ENCODE results near the gene CNN1. TPM values are rescaled to one million over a fixed set of nuclear protein-coding genes. Genes with fewer than 3 reads are reported as not detected.
"Not testable (repeated sequence)": the region's sequence is repeated elsewhere in the genome, so short reads cannot be mapped to it uniquely, and the experiment has no call there.

The CNN1 gene
- polyA plus RNA-seq, 1 of the 3 experiments (the other 2 are of a cell fraction) = 4.6 TPM

DNA sequence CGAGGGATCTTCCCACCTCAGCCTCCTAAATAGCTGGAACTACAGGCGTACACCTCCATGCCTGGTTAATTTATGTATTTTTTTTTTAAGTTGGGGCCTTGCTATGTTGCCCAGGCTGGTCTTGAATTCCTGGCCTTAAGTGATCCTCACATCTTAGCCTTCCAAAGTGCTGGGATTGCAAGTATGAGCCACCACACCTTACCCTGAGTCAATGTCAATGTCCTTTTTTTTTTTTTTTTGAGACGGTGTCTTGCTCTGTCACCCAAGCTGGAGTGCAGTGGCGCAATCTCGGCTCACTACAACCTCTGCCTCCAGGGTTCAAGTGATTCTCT is 27.0 kb downstream of the CNN1 start:
- H3K4me3 ChIP-seq (ENCODE audit: low read depth in 2 of 2, low read length in 1 of 2); POLR2A ChIA-PET; H3K9ac ChIP-seq; H2AFZ ChIP-seq (ENCODE audit: low read depth); H3K4me1 ChIP-seq (ENCODE audit: control insufficient read depth in 1 of 2, insufficient read depth in 2 of 2, low read depth in 1 of 2, low read length in 1 of 2); H3K27me3 ChIP-seq (ENCODE audit: insufficient read depth); H3K27ac ChIP-seq (ENCODE audit: low read depth in 2 of 2, low read length in 1 of 2); DNase-seq; H3K4me2 ChIP-seq; H3K36me3 ChIP-seq (replicated peaks in 1 of 2; ENCODE audit: control insufficient read depth in 1 of 2, insufficient read depth in 2 of 2, low read length in 1 of 2); H4K20me1 ChIP-seq (ENCODE audit: insufficient read depth); CTCF ChIA-PET; H3F3A ChIP-seq (replicated peaks; ENCODE audit: insufficient read depth); H3K9me3 ChIP-seq; H3K79me2 ChIP-seq (ENCODE audit: insufficient read depth); H3K9me2 ChIP-seq: not testable (repeated sequence)
- 89% methylated on average over 5 of the region's 5 CpGs for WGBS (ENCODE audit: low lambda C conversion rate)

DNA sequence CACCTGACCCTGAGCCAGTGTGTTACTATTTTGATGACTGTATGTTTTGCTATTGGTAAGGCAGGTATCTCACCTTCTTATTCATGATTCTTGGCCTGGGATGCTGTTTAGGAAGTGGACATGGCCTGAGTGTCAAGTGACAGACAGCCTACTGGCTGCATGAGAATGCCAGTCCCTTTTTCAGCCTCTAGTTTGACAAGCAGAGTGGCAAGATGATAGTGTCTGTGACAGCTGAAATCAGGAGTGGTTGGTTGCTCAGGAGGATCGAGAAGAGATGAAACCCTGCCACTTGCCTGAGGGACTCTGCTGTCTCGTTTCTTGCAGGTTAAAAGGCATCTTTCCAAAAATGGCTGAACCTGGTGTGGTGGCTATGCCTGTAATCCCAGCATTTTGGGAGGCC is 27.5 kb downstream of the CNN1 start:
- Histone ChIP-seq H3K4me1 (ENCODE audit: control insufficient read depth in 1 of 2, insufficient read depth in 2 of 2, low read depth in 1 of 2, low read length in 1 of 2) (no peaks in the 10 kb centered on the region), H4K20me1 (ENCODE audit: insufficient read depth) (no peaks in the 10 kb centered on the region), H3K36me3 (replicated peaks in 1 of 2; ENCODE audit: control insufficient read depth in 1 of 2, insufficient read depth in 2 of 2, low read length in 1 of 2) (no peaks in the 10 kb centered on the region), H3K9me2 (no peaks in the 10 kb centered on the region), H3K4me2 (no peak overlapping the region), H3K79me2 (ENCODE audit: insufficient read depth) (no peaks in the 10 kb centered on the region), H3F3A (replicated peaks; ENCODE audit: insufficient read depth) (peaks cover 2% of the 10 kb centered on the region), H3K27me3 (ENCODE audit: insufficient read depth) (no peaks in the 10 kb centered on the region), H3K4me3 (ENCODE audit: low read depth in 2 of 2, low read length in 1 of 2) (no peak overlapping the region), H3K9me3 (no peaks in the 10 kb centered on the region), H3K27ac (ENCODE audit: low read depth in 2 of 2, low read length in 1 of 2) (no peak overlapping the region), H3K9ac (no peak overlapping the region), H2AFZ (ENCODE audit: low read depth) (no peak overlapping the region)
- WGBS (ENCODE audit: low lambda C conversion rate) = 83% methylated on average over 2 of the region's 2 CpGs
- no peak for DNase-seq
- POLR2A ChIA-PET = no interaction called here
- TF ChIP-seq NFIC (IDR thresholded peaks at IDR 0.05; ENCODE audit: borderline replicate concordance) (no peak), NRF1 (IDR thresholded peaks at IDR 0.05; ENCODE audit: low read depth, low read length) (no peak), FOXM1 (IDR thresholded peaks at IDR 0.05; ENCODE audit: low read depth) (no peak), RAD21 (IDR thresholded peaks at IDR 0.05; ENCODE audit: low read length) (no peak), EP300 (IDR thresholded peaks at IDR 0.05; ENCODE audit: borderline replicate concordance in 1 of 2, low read depth in 1 of 2, low read length in 1 of 2) (no peak), SMC3 (IDR thresholded peaks at IDR 0.05; ENCODE audit: low read depth, low read length) (no peak), JUND (IDR thresholded peaks at IDR 0.05) (no peak), TCF12 (IDR thresholded peaks at IDR 0.05) (no peak), FOSL2 (IDR thresholded peaks at IDR 0.05; ENCODE audit: borderline replicate concordance, low read depth) (no peak)
- TF ChIP-seq, protein P1, sequence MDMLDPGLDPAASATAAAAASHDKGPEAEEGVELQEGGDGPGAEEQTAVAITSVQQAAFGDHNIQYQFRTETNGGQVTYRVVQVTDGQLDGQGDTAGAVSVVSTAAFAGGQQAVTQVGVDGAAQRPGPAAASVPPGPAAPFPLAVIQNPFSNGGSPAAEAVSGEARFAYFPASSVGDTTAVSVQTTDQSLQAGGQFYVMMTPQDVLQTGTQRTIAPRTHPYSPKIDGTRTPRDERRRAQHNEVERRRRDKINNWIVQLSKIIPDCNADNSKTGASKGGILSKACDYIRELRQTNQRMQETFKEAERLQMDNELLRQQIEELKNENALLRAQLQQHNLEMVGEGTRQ (IDR thresholded peaks at IDR 0.05; ENCODE audit: borderline replicate concordance, low read depth, low read length) = no peak
- TF ChIP-seq, protein P2, sequence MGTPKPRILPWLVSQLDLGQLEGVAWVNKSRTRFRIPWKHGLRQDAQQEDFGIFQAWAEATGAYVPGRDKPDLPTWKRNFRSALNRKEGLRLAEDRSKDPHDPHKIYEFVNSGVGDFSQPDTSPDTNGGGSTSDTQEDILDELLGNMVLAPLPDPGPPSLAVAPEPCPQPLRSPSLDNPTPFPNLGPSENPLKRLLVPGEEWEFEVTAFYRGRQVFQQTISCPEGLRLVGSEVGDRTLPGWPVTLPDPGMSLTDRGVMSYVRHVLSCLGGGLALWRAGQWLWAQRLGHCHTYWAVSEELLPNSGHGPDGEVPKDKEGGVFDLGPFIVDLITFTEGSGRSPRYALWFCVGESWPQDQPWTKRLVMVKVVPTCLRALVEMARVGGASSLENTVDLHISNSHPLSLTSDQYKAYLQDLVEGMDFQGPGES (IDR thresholded peaks at IDR 0.05; ENCODE audit: low read depth, low read length) = no peak
- CTCF ChIA-PET = no interaction called here

DNA sequence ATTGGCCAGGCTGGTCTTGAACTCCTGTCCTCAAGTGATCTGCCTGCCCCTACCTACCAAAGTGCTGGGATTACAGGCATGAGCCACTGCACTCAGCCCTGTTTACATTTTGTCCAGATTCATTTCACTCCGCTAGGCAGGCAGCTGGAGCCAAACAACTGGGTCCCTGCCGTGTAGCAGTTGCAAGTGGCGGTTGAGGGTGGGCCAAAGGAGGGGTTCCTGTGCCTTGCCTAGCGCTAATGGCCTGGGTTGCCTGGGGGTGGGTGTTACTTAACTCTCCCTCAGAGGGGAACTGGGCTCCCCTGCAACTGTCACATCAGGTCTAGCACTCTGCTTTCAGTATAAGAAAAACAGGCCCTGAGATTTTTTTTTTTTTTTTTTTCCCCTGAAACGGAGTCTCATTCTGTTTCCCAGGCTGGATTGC is 31.4 kb downstream of the CNN1 start:
- Histone ChIP-seq H3F3A (replicated peaks; ENCODE audit: insufficient read depth) (no peaks in the 10 kb centered on the region), H2AFZ (ENCODE audit: low read depth) (no peak overlapping the region), H3K27ac (ENCODE audit: low read depth in 2 of 2, low read length in 1 of 2) (no peak overlapping the region), H3K4me3 (ENCODE audit: low read depth in 2 of 2, low read length in 1 of 2) (no peak overlapping the region), H4K20me1 (ENCODE audit: insufficient read depth) (no peaks in the 10 kb centered on the region), H3K79me2 (ENCODE audit: insufficient read depth) (no peaks in the 10 kb centered on the region), H3K9me3 (no peaks in the 10 kb centered on the region), H3K9me2 (no peaks in the 10 kb centered on the region), H3K9ac (no peak overlapping the region), H3K4me2 (no peak overlapping the region), H3K36me3 (replicated peaks in 1 of 2; ENCODE audit: control insufficient read depth in 1 of 2, insufficient read depth in 2 of 2, low read length in 1 of 2) (no peaks in the 10 kb centered on the region), H3K27me3 (ENCODE audit: insufficient read depth) (no peaks in the 10 kb centered on the region), H3K4me1 (ENCODE audit: control insufficient read depth in 1 of 2, insufficient read depth in 2 of 2, low read depth in 1 of 2, low read length in 1 of 2) (no peaks in the 10 kb centered on the region)
- 80% methylated on average over 5 of the region's 5 CpGs for WGBS (ENCODE audit: low lambda C conversion rate)
- CTCF ChIA-PET = no interaction called here
- no peak for TF ChIP-seq SMC3 (IDR thresholded peaks at IDR 0.05; ENCODE audit: low read depth, low read length)
- no peak for TF ChIP-seq NFIC (IDR thresholded peaks at IDR 0.05; ENCODE audit: borderline replicate concordance)
- TF ChIP-seq RFX5 (IDR thresholded peaks at IDR 0.05; ENCODE audit: low read length) = no peak
- peak; percentile 52 for DNase-seq
- POLR2A ChIA-PET = no interaction called here

DNA sequence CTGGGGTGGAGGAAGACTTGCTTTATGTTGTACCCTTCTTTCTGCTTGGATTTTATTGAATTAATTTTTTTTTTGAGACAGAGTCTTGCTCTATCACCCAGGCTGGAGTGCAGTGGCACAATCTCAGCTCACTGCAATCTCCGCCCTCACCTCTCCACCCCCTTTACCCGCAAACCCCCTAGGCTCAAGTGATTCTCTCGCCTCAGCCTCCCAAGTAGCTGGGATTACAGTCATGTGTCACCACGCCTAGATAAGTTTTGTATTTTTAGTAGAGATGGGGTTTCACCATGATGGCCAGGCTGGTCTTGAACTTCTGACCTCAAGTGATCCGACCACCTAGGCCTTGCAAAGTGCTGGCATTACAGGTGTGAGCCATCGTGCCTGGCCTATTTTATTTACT is 34.7 kb downstream of the CNN1 start:
- H3K27ac ChIP-seq (ENCODE audit: low read depth in 2 of 2, low read length in 1 of 2); H3K9ac ChIP-seq; DNase-seq; H3K79me2 ChIP-seq (ENCODE audit: insufficient read depth); H3K36me3 ChIP-seq (replicated peaks in 1 of 2; ENCODE audit: control insufficient read depth in 1 of 2, insufficient read depth in 2 of 2, low read length in 1 of 2); H3K4me3 ChIP-seq (ENCODE audit: low read depth in 2 of 2, low read length in 1 of 2); H3K27me3 ChIP-seq (ENCODE audit: insufficient read depth); H3F3A ChIP-seq (replicated peaks; ENCODE audit: insufficient read depth); H4K20me1 ChIP-seq (ENCODE audit: insufficient read depth); H3K4me1 ChIP-seq (ENCODE audit: control insufficient read depth in 1 of 2, insufficient read depth in 2 of 2, low read depth in 1 of 2, low read length in 1 of 2); POLR2A ChIA-PET; H3K9me2 ChIP-seq; H2AFZ ChIP-seq (ENCODE audit: low read depth); H3K4me2 ChIP-seq; H3K9me3 ChIP-seq: not testable (repeated sequence)
- CTCF ChIA-PET = interaction anchor here (1.9 kb wide), 1 partner anchor 15 kb away, joined by 7 read pairs; no protein-coding TSS in a partner anchor
- 84% methylated on average over 6 of the region's 6 CpGs for WGBS (ENCODE audit: low lambda C conversion rate)

DNA sequence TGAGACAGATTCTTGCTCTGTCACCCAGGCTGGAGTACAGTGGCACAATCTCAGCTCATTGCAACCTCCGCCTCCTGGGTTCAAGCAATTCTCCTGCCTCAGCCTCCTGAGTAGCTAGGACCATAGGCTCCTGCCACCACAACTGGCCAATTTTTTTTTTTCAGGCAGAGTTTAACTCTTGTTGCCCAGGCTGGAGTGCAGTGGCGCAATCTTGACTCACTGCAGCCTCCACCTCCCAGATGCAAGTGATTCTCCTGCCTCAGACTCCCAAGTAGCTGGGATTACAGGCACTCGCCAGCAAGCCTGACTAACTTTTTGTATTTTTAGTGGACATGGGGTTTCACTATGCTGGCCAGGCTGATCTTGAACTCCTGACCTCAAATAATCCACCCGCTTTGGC is 35.1 kb downstream of the CNN1 start:
- H3K4me2 ChIP-seq; H3K4me1 ChIP-seq (ENCODE audit: control insufficient read depth in 1 of 2, insufficient read depth in 2 of 2, low read depth in 1 of 2, low read length in 1 of 2); H2AFZ ChIP-seq (ENCODE audit: low read depth); H3K27me3 ChIP-seq (ENCODE audit: insufficient read depth); H3K4me3 ChIP-seq (ENCODE audit: low read depth in 2 of 2, low read length in 1 of 2); H3K9me2 ChIP-seq; H3K36me3 ChIP-seq (replicated peaks in 1 of 2; ENCODE audit: control insufficient read depth in 1 of 2, insufficient read depth in 2 of 2, low read length in 1 of 2); H3K79me2 ChIP-seq (ENCODE audit: insufficient read depth); H3K9ac ChIP-seq; POLR2A ChIA-PET; H3K9me3 ChIP-seq; H4K20me1 ChIP-seq (ENCODE audit: insufficient read depth); H3F3A ChIP-seq (replicated peaks; ENCODE audit: insufficient read depth); H3K27ac ChIP-seq (ENCODE audit: low read depth in 2 of 2, low read length in 1 of 2); DNase-seq: not testable (repeated sequence)
- WGBS (ENCODE audit: low lambda C conversion rate) = 89% methylated on average over 4 of the region's 4 CpGs
- CTCF ChIA-PET = interaction anchor here (1.9 kb wide), 1 partner anchor 14 kb away, joined by 7 read pairs; no protein-coding TSS in a partner anchor
